Ovary (tissue), 3 donors: ENCODE data around the gene EML6.

ENCODE experiments used
- CTCF ChIP-seq, 3 donors: fragments of 450-650 bp in 2 of 3; fragments of 200-600 bp in 1 of 3; IDR thresholded peaks; one replicate each; pipeline versions ENCODE4 v1.5.1 to v1.8.0; 2016 to 2022; ENCODE audit warnings: antibody characterized with exemption in 3 of 3, mild to moderate bottlenecking in 1 of 3
- EP300 ChIP-seq: sonication (generic); formaldehyde crosslinking; IDR thresholded peaks from one replicate; pipeline ENCODE4 v1.6.1; 2017; ENCODE audit warnings: antibody characterized with exemption
- POLR2A ChIP-seq: fragments of 450-650 bp; IDR thresholded peaks from one replicate; pipeline ENCODE4 v1.6.1; 2017; ENCODE audit warnings: antibody characterized with exemption, mild to moderate bottlenecking, moderate library complexity
- donor health status: DM: no; HTN: no; CAD: no.

GRCh38 chr2:54872780-54873179 lies 149.3 kb downstream of the EML6 start:
- TF ChIP-seq CTCF (IDR thresholded peaks at IDR 0.05), result no peak
- no peak for TF ChIP-seq POLR2A
- TF ChIP-seq EP300, result no peak
